GM23248 (cell line): ENCODE data around the gene CCR5.

Source experiments
- EZH2 ChIP-seq: fragments of 200-600 bp; sonication (generic); IDR thresholded peaks from 2 replicates; pipeline ENCODE4 v1.6.1; 2018; ENCODE audit warnings: antibody characterized with exemption, mild to moderate bottlenecking; ENCODE audit not compliant: insufficient read depth, poor library complexity, severe bottlenecking
- EZH2phosphoT487 ChIP-seq: fragments of 200-600 bp; sonication (generic); IDR thresholded peaks from 2 replicates; pipeline ENCODE4 v1.6.1; 2018; ENCODE audit warnings: antibody characterized with exemption, moderate library complexity, mild to moderate bottlenecking, low read depth; ENCODE audit not compliant: insufficient read depth

GRCh38 chr3:46337911-46338310 lies 32.8 kb upstream of the CCR5 start:
- TF ChIP-seq EZH2 (no peak), EZH2phosphoT487 (no peak)
